Effector memory CD4-positive, alpha-beta T cell (primary cell): ENCODE results near the gene ZFYVE27.

ENCODE experiments used
- DNase-seq, 3 donors: peaks; one replicate each; pipeline ENCODE4 v3.0.0-alpha.2; 2020
- H3K27ac ChIP-seq: 2 replicates; pipeline ENCODE4 v1.7.0; 2013; ENCODE audit warnings: mild to moderate bottlenecking, low read length, moderate library complexity; ENCODE audit not compliant: insufficient read depth, poor library complexity, severe bottlenecking
- H3K27me3 ChIP-seq: replicated peaks from 2 replicates; pipeline ENCODE4 v1.7.0; 2013; ENCODE audit warnings: mild to moderate bottlenecking, low read length; ENCODE audit not compliant: insufficient read depth, control insufficient read depth, poor library complexity, severe bottlenecking
- H3K36me3 ChIP-seq: 2 replicates; pipeline ENCODE4 v1.7.0; 2013; ENCODE audit warnings: mild to moderate bottlenecking, low read length, moderate library complexity; ENCODE audit not compliant: control insufficient read depth, insufficient read depth
- H3K4me1 ChIP-seq: 2 replicates; pipeline ENCODE4 v1.7.0; 2013; ENCODE audit warnings: low read length, mild to moderate bottlenecking; ENCODE audit not compliant: control insufficient read depth, insufficient read depth, poor library complexity, severe bottlenecking
- H3K4me3 ChIP-seq: 2 replicates; pipeline ENCODE4 v1.7.0; 2013; ENCODE audit warnings: low read length, low read depth, mild to moderate bottlenecking; ENCODE audit not compliant: insufficient read depth, poor library complexity, severe bottlenecking
- H3K9me3 ChIP-seq: 2 replicates; pipeline ENCODE4 v1.7.0; 2013; ENCODE audit warnings: mild to moderate bottlenecking, low read length, moderate library complexity; ENCODE audit not compliant: control insufficient read depth

ZFYVE27 gene

DNA sequence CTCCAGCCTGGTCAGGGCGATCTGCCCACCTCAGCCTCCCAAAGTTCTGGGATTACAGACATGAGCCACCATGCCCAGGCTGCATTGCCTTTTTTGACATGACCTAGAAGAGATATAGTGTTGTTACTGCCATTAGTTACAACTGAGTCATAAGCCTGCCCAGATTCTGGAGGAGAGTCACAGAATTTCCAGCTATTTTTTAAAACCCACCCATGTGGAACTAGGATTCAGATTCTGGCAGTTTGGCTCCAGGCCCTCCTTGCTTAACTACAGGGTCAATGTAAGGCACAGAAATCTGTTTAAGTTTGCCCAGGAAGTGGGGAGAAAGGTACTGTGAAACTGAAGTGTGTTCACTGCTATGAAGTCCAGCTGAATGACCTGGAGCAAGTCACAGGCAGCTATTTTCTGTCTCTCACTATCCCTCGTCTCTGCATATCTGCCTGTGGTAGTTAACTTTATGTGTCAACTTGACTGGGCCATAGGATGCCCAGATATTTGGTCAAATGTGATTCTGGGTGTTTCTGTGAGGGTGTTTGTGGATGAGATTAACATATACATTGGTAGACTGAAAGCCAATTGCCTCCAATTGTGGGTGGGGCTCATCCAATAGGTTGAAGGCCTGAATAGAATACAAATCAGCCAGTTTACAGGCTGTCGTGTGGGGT is 31.8 kb upstream of the ZFYVE27 start:
- H3K27ac ChIP-seq = no peak overlapping the region
- H3K9me3 ChIP-seq = no peaks in the 10 kb centered on the region
- no peaks in the 10 kb centered on the region for H3K36me3 ChIP-seq
- H3K4me1 ChIP-seq = no peaks in the 10 kb centered on the region
- no peak overlapping the region for H3K4me3 ChIP-seq
- H3K27me3 ChIP-seq = peaks cover 3% of the 10 kb centered on the region
- DNase-seq = no peak

DNA sequence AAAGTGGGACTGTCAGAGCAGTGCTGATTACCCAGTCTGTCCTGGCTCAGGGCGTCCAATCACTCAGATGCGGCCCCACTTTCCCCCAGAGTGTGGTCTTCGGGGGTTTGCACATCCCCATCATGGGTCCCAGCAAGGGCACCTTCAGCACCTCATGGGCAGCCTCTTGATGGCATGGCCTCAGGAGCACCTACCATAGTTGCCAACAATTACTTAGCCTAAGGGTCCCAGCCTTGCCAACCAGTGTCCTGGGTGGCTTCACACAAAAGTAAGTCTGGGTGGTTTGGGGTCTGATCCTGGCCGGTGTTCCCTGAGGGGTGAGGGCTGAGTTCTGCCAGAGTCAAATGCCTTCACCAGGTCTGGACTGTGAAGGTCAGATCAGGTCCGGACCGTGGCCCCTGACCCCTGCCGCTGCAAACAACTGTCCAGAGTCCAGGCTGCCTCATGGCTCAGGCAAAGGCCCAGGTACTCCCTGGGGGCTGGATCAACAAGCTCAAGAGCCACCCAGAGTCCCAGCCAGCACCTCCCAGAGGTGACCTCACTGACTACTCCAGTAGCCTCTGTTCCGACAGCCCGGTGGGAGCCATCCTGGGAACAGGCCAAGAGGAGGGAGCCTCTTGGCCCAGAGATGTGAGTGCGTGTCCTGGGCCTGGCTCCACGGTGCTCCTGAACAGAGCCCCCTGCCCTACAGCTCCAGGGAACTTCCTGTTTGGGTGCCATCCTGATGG is 29.6 kb upstream of the ZFYVE27 start:
- Histone ChIP-seq H3K4me3 (no peak overlapping the region), H3K27ac (no peak overlapping the region), H3K36me3 (no peaks in the 10 kb centered on the region), H3K27me3 (peaks cover 3% of the 10 kb centered on the region), H3K9me3 (no peaks in the 10 kb centered on the region), H3K4me1 (no peaks in the 10 kb centered on the region)
- DNase-seq = no peak

GRCh38 chr10:97708167-97708566 is 28.8 kb upstream of the ZFYVE27 start:
- no peak overlapping the region for H3K27ac ChIP-seq
- no peaks in the 10 kb centered on the region for H3K9me3 ChIP-seq
- no peak overlapping the region for H3K4me3 ChIP-seq
- H3K27me3 ChIP-seq = peaks cover 3% of the 10 kb centered on the region
- DNase-seq = no peak
- H3K4me1 ChIP-seq = no peaks in the 10 kb centered on the region
- H3K36me3 ChIP-seq = no peaks in the 10 kb centered on the region

GRCh38 chr10:97708976-97709946 is 27.7 kb upstream of the ZFYVE27 start:
- H3K27me3 ChIP-seq = peaks cover 3% of the 10 kb centered on the region

GRCh38 chr10:97711640-97712572 is 25.0 kb upstream of the ZFYVE27 start:
- Histone ChIP-seq H3K27ac (no peak overlapping the region), H3K4me1 (peaks cover 5% of the 10 kb centered on the region), H3K27me3 (peaks cover 3% of the 10 kb centered on the region), H3K4me3 (no peak overlapping the region), H3K36me3 (no peaks in the 10 kb centered on the region), H3K9me3 (no peaks in the 10 kb centered on the region)
- DNase-seq = no peak

More at GRCh38 chr10:97708976-97709946, 27.7 kb upstream of the ZFYVE27 start:
- Histone ChIP-seq H3K9me3 (no peaks in the 10 kb centered on the region), H3K27ac (no peak overlapping the region), H3K36me3 (no peaks in the 10 kb centered on the region), H3K4me1 (no peaks in the 10 kb centered on the region), H3K4me3 (no peak overlapping the region)
- DNase-seq = peak in 1 of 3 donors; percentile 18

- peaks cover 5% of the 10 kb centered on the region for H3K4me1 ChIP-seq
- peak within 1 kb of the TSS; percentile 83 for H3K4me3 ChIP-seq
- H3K36me3 ChIP-seq = no peaks in the 10 kb centered on the region
- no peak within 1 kb of the TSS for H3K27ac ChIP-seq
- no peaks in the 10 kb centered on the region for H3K27me3 ChIP-seq
- no peaks in the 10 kb centered on the region for H3K9me3 ChIP-seq
- no peak for DNase-seq
Observed at GRCh38 chr10:97713339-97713825, 23.5 kb upstream of the ZFYVE27 start, which contains the start of gene MARVELD1. Gene MARVELD1, plus strand, starts transcription at chr10:97713730. Its CDS starts 147 bp downstream, at chr10:97713877.

DNA sequence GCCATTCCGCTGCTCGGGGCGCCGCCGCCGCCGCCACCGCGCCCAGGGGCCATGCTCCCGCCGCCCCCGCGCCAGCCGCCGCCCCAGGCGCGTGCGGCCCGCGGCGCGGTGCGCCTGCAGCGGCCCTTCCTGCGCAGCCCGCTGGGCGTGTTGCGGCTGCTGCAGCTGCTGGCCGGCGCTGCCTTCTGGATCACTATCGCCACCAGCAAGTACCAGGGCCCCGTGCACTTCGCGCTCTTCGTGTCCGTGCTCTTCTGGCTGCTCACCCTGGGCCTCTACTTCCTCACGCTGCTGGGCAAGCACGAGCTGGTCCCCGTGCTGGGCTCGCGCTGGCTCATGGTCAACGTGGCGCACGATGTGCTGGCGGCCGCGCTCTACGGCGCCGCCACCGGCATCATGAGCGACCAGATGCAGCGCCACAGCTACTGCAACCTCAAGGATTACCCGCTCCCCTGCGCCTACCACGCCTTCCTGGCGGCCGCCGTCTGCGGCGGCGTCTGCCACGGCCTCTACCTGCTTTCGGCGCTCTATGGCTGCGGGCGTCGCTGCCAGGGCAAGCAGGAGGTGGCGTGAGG is 23.0 kb upstream of the ZFYVE27 start:
- Histone ChIP-seq H3K36me3 (no peaks in the 10 kb centered on the region), H3K4me3 (peak overlapping the region; percentile 83), H3K4me1 (peaks cover 5% of the 10 kb centered on the region), H3K27ac (no peak overlapping the region), H3K9me3 (no peaks in the 10 kb centered on the region), H3K27me3 (no peaks in the 10 kb centered on the region)
- DNase-seq = peak; percentile 43 to 49 (median 46)

GRCh38 chr10:97714401-97715258 is 22.3 kb upstream of the ZFYVE27 start:
- Histone ChIP-seq H3K4me3 (peak overlapping the region; percentile 83), H3K27me3 (no peaks in the 10 kb centered on the region), H3K4me1 (peaks cover 5% of the 10 kb centered on the region), H3K27ac (no peak overlapping the region), H3K36me3 (no peaks in the 10 kb centered on the region), H3K9me3 (no peaks in the 10 kb centered on the region)
- no peak for DNase-seq
